ENCODE results near the gene MINDY3.

DNA sequence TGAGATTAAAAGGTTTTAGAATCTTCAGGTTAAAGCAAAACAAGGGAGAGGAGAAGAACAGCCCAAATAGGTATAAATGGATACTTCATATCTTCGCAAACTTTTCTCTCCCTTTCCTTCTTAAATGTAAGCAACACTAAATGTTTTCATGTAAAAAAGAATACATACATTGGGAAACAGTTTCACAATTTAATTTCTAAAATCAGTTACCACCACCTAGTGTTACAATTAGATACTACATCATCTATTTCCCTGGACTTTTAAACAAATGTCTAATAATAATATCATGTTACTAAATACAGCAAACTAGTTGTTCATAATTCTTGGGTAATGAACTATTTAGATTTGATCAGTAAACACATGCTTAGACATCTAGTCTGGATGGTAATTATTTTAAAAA is 35.8 kb downstream of the MINDY3 start:
- TF ChIP-seq ZNF274 (IDR thresholded peaks at IDR 0.05; ENCODE audit: low read depth, low read length): no peak
- TF ChIP-seq SUZ12 (IDR thresholded peaks at IDR 0.05; ENCODE audit: extremely low read depth, insufficient read depth, insufficient read length): no peak
- TF ChIP-seq YY1 (IDR thresholded peaks at IDR 0.05; ENCODE audit: insufficient read depth, insufficient read length): no peak
